Measurements from ENCODE around the gene CAMK2D. TPM values are rescaled to one million over a fixed set of nuclear protein-coding genes. Genes with fewer than 3 reads are reported as not detected.

Gene CAMK2D
- total RNA-seq, 1 experiment from 2014 or later, result 29.5 TPM

GRCh38 chr4:113637363-113637762 is 124.2 kb downstream of the CAMK2D start:
- BruUV-seq (replicated peaks), result no TSS peak
- TF ChIP-seq TCF7L2 (IDR thresholded peaks at IDR 0.05; ENCODE audit: low read depth, low read length) (no peak), POLR2AphosphoS5 (IDR thresholded peaks at IDR 0.05; ENCODE audit: low read depth, low read length) (no peak), SIN3A (IDR thresholded peaks at IDR 0.05; ENCODE audit: borderline replicate concordance, insufficient read depth, low read depth, low read length) (no peak)
- TF ChIP-seq, protein P1, sequence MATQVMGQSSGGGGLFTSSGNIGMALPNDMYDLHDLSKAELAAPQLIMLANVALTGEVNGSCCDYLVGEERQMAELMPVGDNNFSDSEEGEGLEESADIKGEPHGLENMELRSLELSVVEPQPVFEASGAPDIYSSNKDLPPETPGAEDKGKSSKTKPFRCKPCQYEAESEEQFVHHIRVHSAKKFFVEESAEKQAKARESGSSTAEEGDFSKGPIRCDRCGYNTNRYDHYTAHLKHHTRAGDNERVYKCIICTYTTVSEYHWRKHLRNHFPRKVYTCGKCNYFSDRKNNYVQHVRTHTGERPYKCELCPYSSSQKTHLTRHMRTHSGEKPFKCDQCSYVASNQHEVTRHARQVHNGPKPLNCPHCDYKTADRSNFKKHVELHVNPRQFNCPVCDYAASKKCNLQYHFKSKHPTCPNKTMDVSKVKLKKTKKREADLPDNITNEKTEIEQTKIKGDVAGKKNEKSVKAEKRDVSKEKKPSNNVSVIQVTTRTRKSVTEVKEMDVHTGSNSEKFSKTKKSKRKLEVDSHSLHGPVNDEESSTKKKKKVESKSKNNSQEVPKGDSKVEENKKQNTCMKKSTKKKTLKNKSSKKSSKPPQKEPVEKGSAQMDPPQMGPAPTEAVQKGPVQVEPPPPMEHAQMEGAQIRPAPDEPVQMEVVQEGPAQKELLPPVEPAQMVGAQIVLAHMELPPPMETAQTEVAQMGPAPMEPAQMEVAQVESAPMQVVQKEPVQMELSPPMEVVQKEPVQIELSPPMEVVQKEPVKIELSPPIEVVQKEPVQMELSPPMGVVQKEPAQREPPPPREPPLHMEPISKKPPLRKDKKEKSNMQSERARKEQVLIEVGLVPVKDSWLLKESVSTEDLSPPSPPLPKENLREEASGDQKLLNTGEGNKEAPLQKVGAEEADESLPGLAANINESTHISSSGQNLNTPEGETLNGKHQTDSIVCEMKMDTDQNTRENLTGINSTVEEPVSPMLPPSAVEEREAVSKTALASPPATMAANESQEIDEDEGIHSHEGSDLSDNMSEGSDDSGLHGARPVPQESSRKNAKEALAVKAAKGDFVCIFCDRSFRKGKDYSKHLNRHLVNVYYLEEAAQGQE (IDR thresholded peaks at IDR 0.05; ENCODE audit: insufficient read depth in 1 of 2, low read depth in 2 of 2, low read length in 1 of 2), result no peak
- TF ChIP-seq, protein P2, sequence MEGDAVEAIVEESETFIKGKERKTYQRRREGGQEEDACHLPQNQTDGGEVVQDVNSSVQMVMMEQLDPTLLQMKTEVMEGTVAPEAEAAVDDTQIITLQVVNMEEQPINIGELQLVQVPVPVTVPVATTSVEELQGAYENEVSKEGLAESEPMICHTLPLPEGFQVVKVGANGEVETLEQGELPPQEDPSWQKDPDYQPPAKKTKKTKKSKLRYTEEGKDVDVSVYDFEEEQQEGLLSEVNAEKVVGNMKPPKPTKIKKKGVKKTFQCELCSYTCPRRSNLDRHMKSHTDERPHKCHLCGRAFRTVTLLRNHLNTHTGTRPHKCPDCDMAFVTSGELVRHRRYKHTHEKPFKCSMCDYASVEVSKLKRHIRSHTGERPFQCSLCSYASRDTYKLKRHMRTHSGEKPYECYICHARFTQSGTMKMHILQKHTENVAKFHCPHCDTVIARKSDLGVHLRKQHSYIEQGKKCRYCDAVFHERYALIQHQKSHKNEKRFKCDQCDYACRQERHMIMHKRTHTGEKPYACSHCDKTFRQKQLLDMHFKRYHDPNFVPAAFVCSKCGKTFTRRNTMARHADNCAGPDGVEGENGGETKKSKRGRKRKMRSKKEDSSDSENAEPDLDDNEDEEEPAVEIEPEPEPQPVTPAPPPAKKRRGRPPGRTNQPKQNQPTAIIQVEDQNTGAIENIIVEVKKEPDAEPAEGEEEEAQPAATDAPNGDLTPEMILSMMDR (IDR thresholded peaks at IDR 0.05), result no peak
- no peaks in the 10 kb centered on the region for H3K27me3 ChIP-seq (ENCODE audit: control insufficient read depth, insufficient read depth, low read length)
- no peaks in the 10 kb centered on the region for H3K36me3 ChIP-seq (ENCODE audit: control insufficient read depth, insufficient read depth, low read length)
- no peaks in the 10 kb centered on the region for H3K9me3 ChIP-seq (ENCODE audit: control insufficient read depth, insufficient read depth, low read depth, low read length)
- POLR2A ChIA-PET, result no interaction called here
- peaks cover 47% of the 10 kb centered on the region for H3K4me1 ChIP-seq (ENCODE audit: control insufficient read depth, insufficient read depth, low read length)
- H3K27ac ChIP-seq (ENCODE audit: low read length), result peak overlapping the region; percentile 72; the same call in 1 of the 2 replicates
- CTCF ChIA-PET, result no interaction called here
- no peak for ATAC-seq
- intact Hi-C loops (cut with micrococcal nuclease; ENCODE audit: unreplicated experiment) (no loop called here), in situ Hi-C loops (cut with HindIII; ENCODE audit: low pct_unique_long_range_greater_than_20kb, low sequenced_read_pairs) (no loop called here)
- DNase-seq (ENCODE audit: low read depth, low spot score), result no peak
- H3K4me3 ChIP-seq (ENCODE audit: low read depth in 2 of 2, low read length in 2 of 2), result no peak overlapping the region

DNA sequence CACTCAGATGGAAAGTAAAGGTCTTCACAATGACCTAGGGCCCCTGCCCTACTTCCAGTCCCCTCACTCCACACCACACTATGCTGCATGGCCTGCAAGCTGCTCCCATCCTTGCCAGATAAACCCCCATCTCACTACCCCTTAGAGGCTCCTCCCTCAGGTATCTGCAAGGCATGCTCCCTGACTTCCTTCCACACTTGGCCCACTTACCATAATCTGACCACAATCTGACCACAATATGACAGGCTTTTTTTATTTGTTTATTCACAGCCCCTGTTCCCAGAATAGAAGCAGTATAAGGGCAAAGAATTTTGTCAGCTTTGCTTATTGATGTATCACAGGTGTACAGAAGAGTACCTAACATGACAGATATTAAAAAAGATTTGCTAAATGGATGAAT is 124.7 kb downstream of the CAMK2D start:
- no peak for TF ChIP-seq TCF7L2 (IDR thresholded peaks at IDR 0.05; ENCODE audit: low read depth, low read length)
- TF ChIP-seq, protein P2 (IDR thresholded peaks at IDR 0.05), result no peak
- no peak for TF ChIP-seq SIN3A (IDR thresholded peaks at IDR 0.05; ENCODE audit: borderline replicate concordance, insufficient read depth, low read depth, low read length)
- TF ChIP-seq POLR2AphosphoS5 (IDR thresholded peaks at IDR 0.05; ENCODE audit: low read depth, low read length), result 0 out of 2 replicates have a peak, but pooled peaks have one; percentile 55
- BruUV-seq (replicated peaks), result no TSS peak
- POLR2A ChIA-PET, result no interaction called here
- Histone ChIP-seq H3K4me3 (ENCODE audit: low read depth in 2 of 2, low read length in 2 of 2) (no peak overlapping the region), H3K27ac (ENCODE audit: low read length) (peak overlapping the region; percentile 60), H3K4me1 (ENCODE audit: control insufficient read depth, insufficient read depth, low read length) (peaks cover 47% of the 10 kb centered on the region), H3K27me3 (ENCODE audit: control insufficient read depth, insufficient read depth, low read length) (no peaks in the 10 kb centered on the region), H3K9me3 (ENCODE audit: control insufficient read depth, insufficient read depth, low read depth, low read length) (no peaks in the 10 kb centered on the region), H3K36me3 (ENCODE audit: control insufficient read depth, insufficient read depth, low read length) (no peaks in the 10 kb centered on the region)
- ATAC-seq (peak; percentile 80), DNase-seq (ENCODE audit: low read depth, low spot score) (no peak)
- CTCF ChIA-PET, result no interaction called here
- intact Hi-C loops (cut with micrococcal nuclease; ENCODE audit: unreplicated experiment) (no loop called here), in situ Hi-C loops (cut with HindIII; ENCODE audit: low pct_unique_long_range_greater_than_20kb, low sequenced_read_pairs) (no loop called here)
